SK-N-SH (cell line): Measurements from ENCODE around the gene CENPVL1. TPM values are rescaled to one million over a fixed set of nuclear protein-coding genes. Genes with fewer than 3 reads are reported as not detected.

Source experiments
- CTCF ChIA-PET: fragments of 300-600, 350-600 bp; formaldehyde crosslinking; extraction: SDS; loops from one replicate; lab custom pipeline; 2021; lab: Yijun Ruan, JAX
- POLR2A ChIA-PET: fragments of 350-600 bp; sonication (Branson Sonifier 250); formaldehyde crosslinking; extraction: SDS; loops from one replicate; lab custom pipeline; 2020; ENCODE audit warnings: antibody characterized with exemption, inconsistent platforms; lab: Yijun Ruan, JAX
- DNase-seq: peaks from one replicate; pipeline ENCODE4 v3.0.0; 2012
- H2AFZ ChIP-seq: fragments of 200-600 bp; sonication (generic); 2 replicates; pipeline ENCODE4 v1.8.1; 2016; ENCODE audit warnings: antibody characterized with exemption, mild to moderate bottlenecking, low read depth
- H3F3A ChIP-seq: fragments of 200-600 bp; sonication (generic); replicated peaks from 2 replicates; pipeline ENCODE3; 2016; ENCODE audit warnings: antibody characterized with exemption, mild to moderate bottlenecking; ENCODE audit not compliant: insufficient read depth
- H3K27ac ChIP-seq, 2 experiments: fragments of 200-500 bp in 1 of 2; fragments of 200-600 bp in 1 of 2; sonication (Bioruptor generic) in 1 of 2; sonication (generic), shearing (Covaris generic) in 1 of 2; 2 replicates each; pipeline versions ENCODE4 v1.5.1 to v1.6.1; 2014 to 2016; ENCODE audit warnings: low read depth in 2 of 2, inconsistent platforms in 1 of 2, low read length in 1 of 2, mild to moderate bottlenecking in 1 of 2, mixed read lengths in 1 of 2
- H3K27me3 ChIP-seq: fragments of 200-600 bp; sonication (generic), shearing (Covaris generic); 2 replicates; pipeline ENCODE4 v1.6.1; 2016; ENCODE audit warnings: mixed run types; ENCODE audit not compliant: insufficient read depth
- H3K36me3 ChIP-seq, 2 experiments: fragments of 200-500 bp in 1 of 2; fragments of 200-600 bp in 1 of 2; sonication (Bioruptor generic) in 1 of 2; sonication (generic) in 1 of 2; replicated peaks in 1 of 2; 2 replicates each; pipeline versions ENCODE3 to v1.5.1; 2014 to 2016; ENCODE audit warnings: low read length in 1 of 2, mild to moderate bottlenecking in 1 of 2; ENCODE audit not compliant: insufficient read depth in 2 of 2, control insufficient read depth in 1 of 2
- H3K4me1 ChIP-seq, 2 experiments: fragments of 200-500 bp in 1 of 2; fragments of 200-600 bp in 1 of 2; sonication (Bioruptor generic) in 1 of 2; sonication (generic), shearing (Covaris generic) in 1 of 2; 2 replicates each; pipeline versions ENCODE4 v1.5.1 to v1.6.1; 2014 to 2016; ENCODE audit warnings: low read depth in 1 of 2, low read length in 1 of 2, mixed run types in 1 of 2; ENCODE audit not compliant: insufficient read depth in 2 of 2, control insufficient read depth in 1 of 2
- H3K4me2 ChIP-seq: fragments of 200-600 bp; sonication (generic), shearing (Covaris generic); 2 replicates; pipeline ENCODE4 v1.6.1; 2017; ENCODE audit warnings: mixed run types
- H3K4me3 ChIP-seq, 2 experiments: fragments of 200-500 bp in 1 of 2; fragments of 200-600 bp in 1 of 2; sonication (Bioruptor generic) in 1 of 2; sonication (generic), shearing (Covaris generic) in 1 of 2; 2 replicates each; pipeline versions ENCODE4 v1.5.1 to v1.8.1; 2014 to 2016; ENCODE audit warnings: low read depth in 2 of 2, inconsistent platforms in 1 of 2, low read length in 1 of 2, mild to moderate bottlenecking in 1 of 2, mixed read lengths in 1 of 2, moderate library complexity in 1 of 2
- H3K79me2 ChIP-seq: fragments of 200-600 bp; sonication (generic); 2 replicates; pipeline ENCODE4 v1.8.1; 2017; ENCODE audit warnings: mild to moderate bottlenecking; ENCODE audit not compliant: insufficient read depth
- H3K9ac ChIP-seq: fragments of 200-600 bp; sonication (generic); 2 replicates; pipeline ENCODE4 v1.6.1; 2017; ENCODE audit warnings: mixed run types
- H3K9me2 ChIP-seq: fragments of 200-600 bp; sonication (generic); 2 replicates; pipeline ENCODE4 v1.6.1; 2017; ENCODE audit warnings: mixed run types
- H3K9me3 ChIP-seq: fragments of 200-600 bp; sonication (generic); 2 replicates; pipeline ENCODE4 v1.6.1; 2017; ENCODE audit warnings: mixed run types, mild to moderate bottlenecking, moderate library complexity
- H4K20me1 ChIP-seq: fragments of 200-600 bp; sonication (generic); 2 replicates; pipeline ENCODE4 v1.6.1; 2017; ENCODE audit warnings: mild to moderate bottlenecking, mixed run types; ENCODE audit not compliant: insufficient read depth
- CHD2 ChIP-seq: fragments of 150-350 bp; IDR thresholded peaks from 2 replicates; pipeline ENCODE4 v1.6.1; 2018; ENCODE audit warnings: low read length; ENCODE audit not compliant: partially characterized antibody
- ELF1 ChIP-seq: IDR thresholded peaks from 2 replicates; pipeline ENCODE4 v1.4.0; 2012
- FOXM1 ChIP-seq: IDR thresholded peaks from 2 replicates; pipeline ENCODE4 v1.4.0; 2012; ENCODE audit warnings: low read depth, mild to moderate bottlenecking
- GABPA ChIP-seq: IDR thresholded peaks from 2 replicates; pipeline ENCODE4 v1.4.0; 2012; ENCODE audit warnings: low read depth, mild to moderate bottlenecking
- GATA2 ChIP-seq: sonication (generic); formaldehyde crosslinking; IDR thresholded peaks from 2 replicates; pipeline ENCODE4 v1.5.0; 2020; ENCODE audit warnings: mild to moderate bottlenecking, missing genetic modification reagents
- IRF3 ChIP-seq: fragments of 150-350 bp; IDR thresholded peaks from 2 replicates; pipeline ENCODE4 v1.6.1; 2016; ENCODE audit warnings: mild to moderate bottlenecking, low read depth, low read length
- JUND ChIP-seq: IDR thresholded peaks from 2 replicates; pipeline ENCODE4 v1.4.0; 2012
- NRF1 ChIP-seq: IDR thresholded peaks from 2 replicates; pipeline ENCODE4 v1.6.1; 2012; ENCODE audit warnings: low read depth, mild to moderate bottlenecking, low read length
- POLR2AphosphoS5 ChIP-seq: IDR thresholded peaks from 2 replicates; pipeline ENCODE4 v1.6.1; 2012; ENCODE audit warnings: low read depth, low read length
- REST ChIP-seq: IDR thresholded peaks from 2 replicates; pipeline ENCODE4 v1.6.1; 2012; ENCODE audit warnings: mild to moderate bottlenecking, low read depth, low read length, moderate library complexity
- RXRA ChIP-seq: IDR thresholded peaks from 2 replicates; pipeline ENCODE4 v1.4.0; 2012; ENCODE audit warnings: low read depth, mild to moderate bottlenecking, borderline replicate concordance
- SIN3A ChIP-seq: IDR thresholded peaks from 2 replicates; pipeline ENCODE4 v1.6.1; 2012; ENCODE audit warnings: low read depth, mild to moderate bottlenecking, low read length, moderate library complexity, borderline replicate concordance
- TAF1 ChIP-seq: IDR thresholded peaks from 2 replicates; pipeline ENCODE4 v1.6.1; 2012; ENCODE audit warnings: low read depth, mild to moderate bottlenecking, low read length, moderate library complexity, borderline replicate concordance
- TCF12 ChIP-seq: IDR thresholded peaks from 2 replicates; pipeline ENCODE4 v1.4.0; 2012
- TEAD4 ChIP-seq: IDR thresholded peaks from 2 replicates; pipeline ENCODE4 v1.4.0; 2012; ENCODE audit warnings: mild to moderate bottlenecking, borderline replicate concordance; ENCODE audit not compliant: insufficient read depth
- USF1 ChIP-seq: IDR thresholded peaks from 2 replicates; pipeline ENCODE4 v1.4.0; 2012; ENCODE audit warnings: low read depth, borderline replicate concordance
- USF2 ChIP-seq: fragments of 150-350 bp; IDR thresholded peaks from 2 replicates; pipeline ENCODE4 v1.6.1; 2017; ENCODE audit warnings: antibody characterized with exemption, low read length, low read depth, borderline replicate concordance
- YY1 ChIP-seq: IDR thresholded peaks from 2 replicates; pipeline ENCODE4 v1.4.0; 2012; ENCODE audit warnings: low read depth, mild to moderate bottlenecking
- ZBTB33 ChIP-seq: IDR thresholded peaks from 2 replicates; pipeline ENCODE4 v1.4.0; 2012; ENCODE audit warnings: low read depth, borderline replicate concordance
- WGBS: methylation state at CpG from one replicate; pipeline ENCODE4 v1.1.6; 2017; ENCODE audit warnings: low lambda C conversion rate; 5-methylcytosine and 5-hydroxymethylcytosine counted together
- polyA plus RNA-seq, 3 experiments: library from polyadenylated mRNA; depleted of rRNA; stranded (reverse); fragments of >200 nt; gene quantifications; 2 replicates each; pipeline ENCODE4 v1.2.3, GENCODE V29; 2012

The CENPVL1 gene
- polyA plus RNA-seq, 1 of the 3 experiments (the other 2 are of a cell fraction) = 0.03 TPM

GRCh38 chrX:51743179-51743957 is 33.1 kb downstream of the CENPVL1 start, which contains the start of gene GSPT2:
Gene GSPT2, plus strand, starts transcription at chrX:51743442. Its CDS starts 185 bp downstream, at chrX:51743627.
- POLR2A ChIA-PET = no interaction called here
- CTCF ChIA-PET = no interaction called here
- peaks cover 12% of the 10 kb centered on the region for H3K79me2 ChIP-seq
- H3K27me3 ChIP-seq = no peaks in the 10 kb centered on the region; the same call in 1 of the 2 replicates
- H3K36me3 ChIP-seq = peaks cover 0 to 9% of the 10 kb centered on the region in 2 experiments
- peak within 1 kb of the TSS; percentile 88 for H2AFZ ChIP-seq
- TF ChIP-seq TAF1 = 0 out of 2 replicates have a peak, but pooled peaks have one; percentile 45
- peak; percentile 77 for TF ChIP-seq YY1
- peak; percentile 70 for TF ChIP-seq GABPA
- peak; percentile 65 for TF ChIP-seq ELF1
- TF ChIP-seq ZBTB33 = no peak
- TF ChIP-seq POLR2AphosphoS5 = peak; percentile 83
- peak; percentile 24 for TF ChIP-seq CHD2
- no peak for TF ChIP-seq GATA2 (CRISPR knock-in tag)
- TF ChIP-seq, all 33 proteins: peak for 6
- H3K9me3 ChIP-seq = no peaks in the 10 kb centered on the region
- DNase-seq = peak; percentile 74
- no peaks in the 10 kb centered on the region for H3K9me2 ChIP-seq
- H3K4me2 ChIP-seq = peak within 1 kb of the TSS; percentile 72
- H3F3A ChIP-seq = no peaks in the 10 kb centered on the region
- no peaks in the 10 kb centered on the region; the same call in 1 of the 2 replicates for H4K20me1 ChIP-seq
- peak within 1 kb of the TSS; percentile 47 to 84; a peak in 3 of 4 replicates for H3K27ac ChIP-seq
- WGBS = 19% methylated on average over 25 of the region's 63 CpGs
- H3K4me1 ChIP-seq = no peaks in the 10 kb centered on the region
- H3K9ac ChIP-seq = peak within 1 kb of the TSS; percentile 74
- peak within 1 kb of the TSS; percentile 69 to 71 for H3K4me3 ChIP-seq

DNA sequence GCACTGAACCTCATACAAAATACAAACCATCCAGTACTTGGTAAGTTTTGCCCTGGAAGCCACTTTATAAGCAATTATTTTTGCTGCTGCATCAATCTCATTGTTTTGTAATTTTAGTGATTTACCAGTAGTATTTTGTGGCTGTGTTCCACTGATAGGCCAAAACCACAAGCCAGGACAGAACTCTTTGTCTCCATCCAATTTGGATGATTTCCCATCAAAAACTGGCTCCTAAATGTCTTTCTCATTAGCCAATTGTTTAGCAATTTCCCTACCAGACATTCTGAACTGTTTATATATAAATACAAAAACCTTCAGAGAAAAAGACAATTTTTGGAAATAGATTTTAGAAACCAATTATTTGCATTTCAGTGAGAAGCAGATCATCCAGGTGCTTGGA is 37.4 kb downstream of the CENPVL1 start:
- Histone ChIP-seq H3K9me2 (no peaks in the 10 kb centered on the region), H4K20me1 (no peaks in the 10 kb centered on the region; the same call in 1 of the 2 replicates), H3K4me1 (no peaks in the 10 kb centered on the region), H3K79me2 (peaks cover 12% of the 10 kb centered on the region), H3K36me3 (peaks cover 0 to 9% of the 10 kb centered on the region in 2 experiments), H3K9me3 (no peaks in the 10 kb centered on the region), H3K4me2 (no peak overlapping the region), H2AFZ (no peak overlapping the region), H3K9ac (no peak overlapping the region), H3K27ac (no peak overlapping the region), H3K4me3 (no peak overlapping the region), H3F3A (no peaks in the 10 kb centered on the region), H3K27me3 (no peaks in the 10 kb centered on the region)
- no peak for DNase-seq
- ChIA-PET CTCF (no interaction called here), POLR2A (no interaction called here)
- TF ChIP-seq USF1 = no peak
- no peak for TF ChIP-seq USF2
- no peak for TF ChIP-seq TEAD4
- TF ChIP-seq TCF12 = no peak
- TF ChIP-seq JUND = no peak
- TF ChIP-seq IRF3 = no peak
- TF ChIP-seq FOXM1 = no peak
- TF ChIP-seq TAF1 = no peak
- no peak for TF ChIP-seq GABPA
- no peak for TF ChIP-seq REST
- TF ChIP-seq SIN3A = no peak
- TF ChIP-seq NRF1 = no peak
- no peak for TF ChIP-seq RXRA
